Measurements from ENCODE around the gene IL10RB.

- TF ChIP-seq CTCF (IDR thresholded peaks at IDR 0.05; ENCODE audit: borderline replicate concordance, extremely low read depth, low read length, poor library complexity, severe bottlenecking) (no peak), EZH2 (IDR thresholded peaks at IDR 0.05; ENCODE audit: borderline replicate concordance, low read depth, low read length, severe bottlenecking) (no peak)
Observed at GRCh38 chr21:33270986-33271385, 4.8 kb downstream of the IL10RB start.

Measured in DND-41 (cell line).